Measurements from ENCODE around the gene LAMA2. TPM values are rescaled to one million over a fixed set of nuclear protein-coding genes. Genes with fewer than 3 reads are reported as not detected.

The LAMA2 gene
- total RNA-seq, 1 experiment from 2014 or later: 0.28 TPM

- no peaks in the 10 kb centered on the region for H3K36me3 ChIP-seq (ENCODE audit: control insufficient read depth, insufficient read depth, low read length)
- H3K4me3 ChIP-seq (ENCODE audit: low read depth in 2 of 2, low read length in 2 of 2): no peak overlapping the region
- no peaks in the 10 kb centered on the region for H3K27me3 ChIP-seq (ENCODE audit: control insufficient read depth, insufficient read depth, low read length)
- H3K27ac ChIP-seq (ENCODE audit: low read length): no peak overlapping the region
- intact Hi-C loops (cut with micrococcal nuclease; ENCODE audit: unreplicated experiment): no loop called here
- CTCF ChIA-PET: no interaction called here
- BruUV-seq (replicated peaks): no TSS peak
- POLR2A ChIA-PET: no interaction called here
- H3K4me1 ChIP-seq (ENCODE audit: control insufficient read depth, insufficient read depth, low read length): peaks cover 4% of the 10 kb centered on the region; the same call in 1 of the 2 replicates
- TF ChIP-seq REST (IDR thresholded peaks at IDR 0.05; ENCODE audit: insufficient read depth in 1 of 2, low read depth in 2 of 2, low read length in 1 of 2) (no peak), SIN3A (IDR thresholded peaks at IDR 0.05; ENCODE audit: borderline replicate concordance, insufficient read depth, low read depth, low read length) (no peak), CTCF (IDR thresholded peaks at IDR 0.05) (no peak), TCF7L2 (IDR thresholded peaks at IDR 0.05; ENCODE audit: low read depth, low read length) (no peak), POLR2AphosphoS5 (IDR thresholded peaks at IDR 0.05; ENCODE audit: low read depth, low read length) (no peak)
- no peak for DNase-seq (ENCODE audit: low read depth, low spot score)
- ATAC-seq: no peak
- H3K9me3 ChIP-seq (ENCODE audit: control insufficient read depth, insufficient read depth, low read depth, low read length): no peaks in the 10 kb centered on the region
- in situ Hi-C loops (cut with HindIII; ENCODE audit: low pct_unique_long_range_greater_than_20kb, low sequenced_read_pairs): no loop called here
These were observed 409.9 kb downstream of the LAMA2 start for GRCh38 chr6:129292836-129293235.

- no peak for TF ChIP-seq TCF7L2 (IDR thresholded peaks at IDR 0.05; ENCODE audit: low read depth, low read length)
- no peak for TF ChIP-seq CTCF (IDR thresholded peaks at IDR 0.05)
- no peak for TF ChIP-seq REST (IDR thresholded peaks at IDR 0.05; ENCODE audit: insufficient read depth in 1 of 2, low read depth in 2 of 2, low read length in 1 of 2)
- TF ChIP-seq POLR2AphosphoS5 (IDR thresholded peaks at IDR 0.05; ENCODE audit: low read depth, low read length): no peak
- DNase-seq (ENCODE audit: low read depth, low spot score) (no peak), ATAC-seq (peak; percentile 76; the same call in 1 of the 2 replicates)
- no TSS peak for BruUV-seq (replicated peaks)
- Histone ChIP-seq H3K27me3 (ENCODE audit: control insufficient read depth, insufficient read depth, low read length) (no peaks in the 10 kb centered on the region), H3K4me1 (ENCODE audit: control insufficient read depth, insufficient read depth, low read length) (peaks cover 11% of the 10 kb centered on the region), H3K4me3 (ENCODE audit: low read depth in 2 of 2, low read length in 2 of 2) (no peak overlapping the region), H3K27ac (ENCODE audit: low read length) (peak overlapping the region; percentile 73), H3K9me3 (ENCODE audit: control insufficient read depth, insufficient read depth, low read depth, low read length) (no peaks in the 10 kb centered on the region), H3K36me3 (ENCODE audit: control insufficient read depth, insufficient read depth, low read length) (no peaks in the 10 kb centered on the region)
- intact Hi-C loops (cut with micrococcal nuclease; ENCODE audit: unreplicated experiment): no loop called here
- CTCF ChIA-PET: no interaction called here
- in situ Hi-C loops (cut with HindIII; ENCODE audit: low pct_unique_long_range_greater_than_20kb, low sequenced_read_pairs): no loop called here
- POLR2A ChIA-PET: no interaction called here
These were observed 414.7 kb downstream of the LAMA2 start for GRCh38 chr6:129297592-129297991.
